ENCODE measurements around the gene WNT9B.

- no peak for TF ChIP-seq CTCF (IDR thresholded peaks at IDR 0.05; ENCODE audit: low read depth, low read length, missing input control)
- no peak for TF ChIP-seq REST (IDR thresholded peaks at IDR 0.05)
- no peak for TF ChIP-seq MAX (IDR thresholded peaks at IDR 0.05)
- TF ChIP-seq YY1 (IDR thresholded peaks at IDR 0.05), result no peak
- no peak for TF ChIP-seq ZBTB33 (IDR thresholded peaks at IDR 0.05)
- TF ChIP-seq GABPA (IDR thresholded peaks at IDR 0.05 in 1 of 2, conservative IDR thresholded peaks at IDR 0.05 in 1 of 2), result no peak
- no peak for TF ChIP-seq RAD21 (IDR thresholded peaks at IDR 0.05)
- TF ChIP-seq ATF3 (IDR thresholded peaks at IDR 0.05), result no peak
- TF ChIP-seq NR2F2 (IDR thresholded peaks at IDR 0.05), result no peak
- TF ChIP-seq EGR1 (IDR thresholded peaks at IDR 0.05; ENCODE audit: low read depth in 2 of 2), result no peak
- no peak for TF ChIP-seq JUND (IDR thresholded peaks at IDR 0.05)
- TF ChIP-seq SP1 (IDR thresholded peaks at IDR 0.05), result no peak
- no peak for TF ChIP-seq HNF4G (IDR thresholded peaks at IDR 0.05)
- TF ChIP-seq RXRA (IDR thresholded peaks at IDR 0.05), result no peak
Measured at GRCh38 chr17:46814446-46814845, 36.9 kb upstream of the WNT9B start.

Data from liver (tissue), 3 donors.